ENCODE measurements around the gene PRKG1.

Gene PRKG1

DNA sequence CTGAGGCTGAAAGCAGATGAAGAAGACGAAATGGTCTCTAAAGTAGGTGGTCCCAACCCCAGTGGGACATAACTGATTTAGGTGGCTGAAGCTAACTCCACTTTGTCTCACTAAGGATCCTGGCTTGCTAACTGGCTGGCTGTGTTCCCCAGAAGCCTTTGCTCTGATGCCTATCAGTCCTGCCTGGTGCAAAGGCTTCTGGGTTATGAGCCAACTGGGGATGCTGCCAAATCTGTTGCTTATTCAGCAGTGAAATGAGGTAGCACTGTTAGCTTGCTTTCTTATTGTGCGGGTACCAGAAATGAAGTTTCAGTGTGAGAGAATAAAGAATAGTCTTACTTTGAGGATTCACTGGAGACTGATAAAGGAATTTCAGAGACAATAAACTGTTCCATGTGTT lies 18.1 kb downstream of the PRKG1 start:
- Histone ChIP-seq H3K4me1 (ENCODE audit: control insufficient read depth, low read length) (no peaks in the 10 kb centered on the region), H4K20me1 (ENCODE audit: control insufficient read depth, insufficient read depth, low read depth, low read length) (no peaks in the 10 kb centered on the region), H3K79me2 (ENCODE audit: control insufficient read depth, low read length) (no peaks in the 10 kb centered on the region), H3K27me3 (ENCODE audit: control insufficient read depth, low read length) (no peaks in the 10 kb centered on the region), H3K36me3 (ENCODE audit: control insufficient read depth, low read length) (no peaks in the 10 kb centered on the region), H3K9me3 (ENCODE audit: control insufficient read depth, insufficient read depth, low read length) (no peaks in the 10 kb centered on the region), H3K27ac (ENCODE audit: low read depth, low read length) (no peak overlapping the region), H3K9me2 (replicated peaks; ENCODE audit: control insufficient read depth, low read length) (no peaks in the 10 kb centered on the region), H3K4me2 (ENCODE audit: low read length) (no peak overlapping the region), H3F3A (ENCODE audit: control insufficient read depth, insufficient read depth) (no peaks in the 10 kb centered on the region), H3K4me3 (ENCODE audit: low read length) (no peak overlapping the region)
- TF ChIP-seq, protein P1, sequence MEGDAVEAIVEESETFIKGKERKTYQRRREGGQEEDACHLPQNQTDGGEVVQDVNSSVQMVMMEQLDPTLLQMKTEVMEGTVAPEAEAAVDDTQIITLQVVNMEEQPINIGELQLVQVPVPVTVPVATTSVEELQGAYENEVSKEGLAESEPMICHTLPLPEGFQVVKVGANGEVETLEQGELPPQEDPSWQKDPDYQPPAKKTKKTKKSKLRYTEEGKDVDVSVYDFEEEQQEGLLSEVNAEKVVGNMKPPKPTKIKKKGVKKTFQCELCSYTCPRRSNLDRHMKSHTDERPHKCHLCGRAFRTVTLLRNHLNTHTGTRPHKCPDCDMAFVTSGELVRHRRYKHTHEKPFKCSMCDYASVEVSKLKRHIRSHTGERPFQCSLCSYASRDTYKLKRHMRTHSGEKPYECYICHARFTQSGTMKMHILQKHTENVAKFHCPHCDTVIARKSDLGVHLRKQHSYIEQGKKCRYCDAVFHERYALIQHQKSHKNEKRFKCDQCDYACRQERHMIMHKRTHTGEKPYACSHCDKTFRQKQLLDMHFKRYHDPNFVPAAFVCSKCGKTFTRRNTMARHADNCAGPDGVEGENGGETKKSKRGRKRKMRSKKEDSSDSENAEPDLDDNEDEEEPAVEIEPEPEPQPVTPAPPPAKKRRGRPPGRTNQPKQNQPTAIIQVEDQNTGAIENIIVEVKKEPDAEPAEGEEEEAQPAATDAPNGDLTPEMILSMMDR (IDR thresholded peaks at IDR 0.05; ENCODE audit: low read depth, low read length, poor library complexity, severe bottlenecking): no peak
- no peak for TF ChIP-seq EZH2phosphoT487 (IDR thresholded peaks at IDR 0.05; ENCODE audit: borderline replicate concordance, low read length)

DNA sequence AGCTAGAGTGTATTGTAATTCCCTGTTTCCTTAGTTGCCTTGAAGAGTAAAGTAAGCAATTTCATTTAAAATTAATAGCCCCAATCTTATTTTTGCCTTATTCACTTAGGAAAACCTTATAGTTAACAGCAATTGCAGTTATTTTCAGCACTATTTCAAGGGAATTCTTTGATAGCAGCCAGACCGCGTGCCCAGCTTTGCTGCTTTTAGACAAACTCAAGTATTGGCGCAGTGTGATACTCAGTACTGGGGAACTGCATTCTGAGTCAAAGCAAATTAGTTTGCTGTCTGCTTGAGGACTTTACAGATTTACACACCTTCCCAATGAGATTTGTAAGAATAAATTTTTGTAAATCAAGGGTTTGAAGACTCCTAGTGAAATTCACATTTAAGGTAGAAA lies 21.2 kb downstream of the PRKG1 start:
- no peak overlapping the region for H3K4me3 ChIP-seq (ENCODE audit: low read length)
- no peaks in the 10 kb centered on the region for H3K9me3 ChIP-seq (ENCODE audit: control insufficient read depth, insufficient read depth, low read length)

DNA sequence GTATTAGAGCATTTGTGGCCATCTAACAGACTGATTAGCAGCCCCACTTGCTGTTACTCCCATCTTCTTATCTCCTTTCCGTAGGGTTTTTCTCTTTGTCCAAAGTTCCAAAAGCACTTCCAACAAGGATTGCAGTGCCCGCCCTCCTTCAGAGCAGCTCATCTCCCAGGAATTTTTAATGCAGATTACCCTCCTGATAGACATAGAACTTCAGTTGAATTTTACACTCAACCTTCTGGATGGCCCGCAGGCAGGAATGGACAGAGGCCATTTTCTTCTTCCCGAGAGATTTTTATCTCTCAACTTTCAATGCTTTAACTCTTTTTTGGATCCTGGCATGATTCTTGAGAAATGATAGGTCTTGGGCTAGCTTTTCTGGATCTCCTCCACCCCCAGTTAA lies 23.3 kb downstream of the PRKG1 start:
- no peak for TF ChIP-seq EZH2phosphoT487 (IDR thresholded peaks at IDR 0.05; ENCODE audit: borderline replicate concordance, low read length)
- Histone ChIP-seq H3K9me2 (replicated peaks; ENCODE audit: control insufficient read depth, low read length) (no peaks in the 10 kb centered on the region), H3K36me3 (ENCODE audit: control insufficient read depth, low read length) (no peaks in the 10 kb centered on the region), H3F3A (ENCODE audit: control insufficient read depth, insufficient read depth) (no peaks in the 10 kb centered on the region), H4K20me1 (ENCODE audit: control insufficient read depth, insufficient read depth, low read depth, low read length) (no peaks in the 10 kb centered on the region), H3K27ac (ENCODE audit: low read depth, low read length) (no peak overlapping the region), H3K79me2 (ENCODE audit: control insufficient read depth, low read length) (no peaks in the 10 kb centered on the region), H3K4me1 (ENCODE audit: control insufficient read depth, low read length) (no peaks in the 10 kb centered on the region), H3K9me3 (ENCODE audit: control insufficient read depth, insufficient read depth, low read length) (no peaks in the 10 kb centered on the region), H3K4me3 (ENCODE audit: low read length) (no peak overlapping the region), H3K27me3 (ENCODE audit: control insufficient read depth, low read length) (no peaks in the 10 kb centered on the region), H3K4me2 (ENCODE audit: low read length) (no peak overlapping the region)

More for the DNA sequence above, 21.2 kb downstream of the PRKG1 start:
- H3K36me3 ChIP-seq (ENCODE audit: control insufficient read depth, low read length): no peaks in the 10 kb centered on the region
- H3K27me3 ChIP-seq (ENCODE audit: control insufficient read depth, low read length): no peaks in the 10 kb centered on the region
- no peak overlapping the region for H3K27ac ChIP-seq (ENCODE audit: low read depth, low read length)
- H3K4me1 ChIP-seq (ENCODE audit: control insufficient read depth, low read length): no peaks in the 10 kb centered on the region
- H3K4me2 ChIP-seq (ENCODE audit: low read length): no peak overlapping the region
- no peaks in the 10 kb centered on the region for H4K20me1 ChIP-seq (ENCODE audit: control insufficient read depth, insufficient read depth, low read depth, low read length)
- H3F3A ChIP-seq (ENCODE audit: control insufficient read depth, insufficient read depth): no peaks in the 10 kb centered on the region
- no peaks in the 10 kb centered on the region for H3K79me2 ChIP-seq (ENCODE audit: control insufficient read depth, low read length)
- no peaks in the 10 kb centered on the region for H3K9me2 ChIP-seq (replicated peaks; ENCODE audit: control insufficient read depth, low read length)
- TF ChIP-seq, protein P1 (IDR thresholded peaks at IDR 0.05; ENCODE audit: low read depth, low read length, poor library complexity, severe bottlenecking): no peak
- no peak for TF ChIP-seq EZH2phosphoT487 (IDR thresholded peaks at IDR 0.05; ENCODE audit: borderline replicate concordance, low read length)

DNA sequence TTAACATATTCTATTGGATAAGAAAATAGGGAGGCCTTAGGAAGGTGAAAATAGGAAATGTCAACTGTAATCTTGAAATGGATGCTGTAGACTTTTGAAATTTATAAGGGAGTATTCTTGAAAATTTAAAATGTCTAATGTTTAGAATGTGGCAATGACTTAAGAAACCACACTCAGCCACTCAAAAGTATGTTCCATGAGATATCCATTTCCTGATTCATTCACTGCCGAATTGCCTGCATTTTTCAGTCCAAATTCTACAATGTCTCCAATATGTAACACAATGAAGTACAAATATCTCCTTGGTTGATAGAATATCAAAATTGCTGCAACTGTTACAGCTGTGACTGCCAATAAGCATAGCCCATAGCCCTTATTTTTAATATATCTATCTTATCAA lies 25.9 kb downstream of the PRKG1 start:
- Histone ChIP-seq H3K9me3 (ENCODE audit: control insufficient read depth, insufficient read depth, low read length) (no peaks in the 10 kb centered on the region), H3K4me1 (ENCODE audit: control insufficient read depth, low read length) (no peaks in the 10 kb centered on the region), H4K20me1 (ENCODE audit: control insufficient read depth, insufficient read depth, low read depth, low read length) (no peaks in the 10 kb centered on the region), H3K27ac (ENCODE audit: low read depth, low read length) (no peak overlapping the region), H3K36me3 (ENCODE audit: control insufficient read depth, low read length) (no peaks in the 10 kb centered on the region), H3K27me3 (ENCODE audit: control insufficient read depth, low read length) (no peaks in the 10 kb centered on the region), H3K9me2 (replicated peaks; ENCODE audit: control insufficient read depth, low read length) (no peaks in the 10 kb centered on the region), H3K4me3 (ENCODE audit: low read length) (no peak overlapping the region), H3F3A (ENCODE audit: control insufficient read depth, insufficient read depth) (no peaks in the 10 kb centered on the region), H3K79me2 (ENCODE audit: control insufficient read depth, low read length) (no peaks in the 10 kb centered on the region), H3K4me2 (ENCODE audit: low read length) (no peak overlapping the region)
- no peak for TF ChIP-seq EZH2phosphoT487 (IDR thresholded peaks at IDR 0.05; ENCODE audit: borderline replicate concordance, low read length)
- TF ChIP-seq, protein P1 (IDR thresholded peaks at IDR 0.05; ENCODE audit: low read depth, low read length, poor library complexity, severe bottlenecking): no peak
